Measurements from ENCODE around the gene SELENOS.
A peak's percentile ranks its signal among the peaks of the same experiment; 100 is the strongest.

SELENOS gene

DNA sequence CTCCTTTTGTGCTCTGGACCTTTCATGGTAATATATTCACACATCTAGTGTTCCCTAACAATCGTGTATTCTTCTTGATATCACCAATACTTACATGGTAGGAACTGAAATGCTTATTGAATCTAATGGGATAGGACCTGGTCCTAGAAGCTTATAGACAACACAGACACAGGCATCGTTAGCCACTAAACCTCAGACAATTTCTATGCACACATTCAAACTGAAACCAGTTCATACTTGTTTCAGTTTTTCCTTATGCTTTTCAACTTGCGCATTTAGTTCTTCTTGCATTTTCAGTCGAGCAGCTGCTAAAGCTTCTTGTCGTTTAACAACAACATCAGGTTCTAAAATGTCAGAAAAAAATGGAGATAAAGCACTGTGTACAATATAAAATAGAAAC is 2.3 kb downstream of the SELENOS start:
- DNase-seq: no peak

DNA sequence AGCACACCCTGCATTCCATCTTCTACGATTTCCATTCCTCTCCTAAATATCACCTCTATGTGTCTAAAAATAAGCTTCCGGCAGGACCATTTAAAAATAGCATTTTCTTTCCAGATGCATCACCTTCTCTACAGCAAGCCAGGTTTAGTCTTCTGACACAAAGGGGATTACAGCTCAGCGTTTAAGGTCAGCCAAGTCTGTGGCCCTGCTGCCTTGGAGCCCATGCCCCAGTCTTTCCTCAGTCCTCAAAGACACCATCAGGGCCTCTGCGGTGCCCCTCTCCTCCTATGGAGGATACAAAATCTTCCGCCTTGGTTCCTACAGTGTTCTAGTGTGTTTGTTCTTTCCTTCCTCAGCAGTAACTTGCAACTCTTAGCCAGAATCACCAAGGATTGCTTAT is 3.8 kb downstream of the SELENOS start:
- no peak for DNase-seq

DNA sequence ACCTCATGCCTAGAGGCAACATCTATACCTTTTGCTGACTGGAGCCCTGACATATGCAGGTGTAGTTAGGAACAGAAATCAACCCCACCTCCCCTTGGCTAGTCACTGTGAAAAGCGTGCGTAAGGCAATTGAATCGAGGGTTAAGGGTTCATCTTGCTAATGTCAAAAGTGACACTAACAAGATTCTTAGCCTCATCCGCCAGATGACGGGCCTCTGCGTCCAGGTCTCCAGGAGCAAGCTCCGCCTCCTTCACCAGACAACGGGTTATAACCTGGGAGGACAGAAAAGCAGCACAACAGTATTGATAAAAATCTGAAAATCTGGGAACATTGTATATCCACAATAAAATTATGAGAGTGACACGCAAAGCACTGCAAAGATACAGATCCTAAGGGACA is 4.7 kb downstream of the SELENOS start:
- no peak for DNase-seq

DNA sequence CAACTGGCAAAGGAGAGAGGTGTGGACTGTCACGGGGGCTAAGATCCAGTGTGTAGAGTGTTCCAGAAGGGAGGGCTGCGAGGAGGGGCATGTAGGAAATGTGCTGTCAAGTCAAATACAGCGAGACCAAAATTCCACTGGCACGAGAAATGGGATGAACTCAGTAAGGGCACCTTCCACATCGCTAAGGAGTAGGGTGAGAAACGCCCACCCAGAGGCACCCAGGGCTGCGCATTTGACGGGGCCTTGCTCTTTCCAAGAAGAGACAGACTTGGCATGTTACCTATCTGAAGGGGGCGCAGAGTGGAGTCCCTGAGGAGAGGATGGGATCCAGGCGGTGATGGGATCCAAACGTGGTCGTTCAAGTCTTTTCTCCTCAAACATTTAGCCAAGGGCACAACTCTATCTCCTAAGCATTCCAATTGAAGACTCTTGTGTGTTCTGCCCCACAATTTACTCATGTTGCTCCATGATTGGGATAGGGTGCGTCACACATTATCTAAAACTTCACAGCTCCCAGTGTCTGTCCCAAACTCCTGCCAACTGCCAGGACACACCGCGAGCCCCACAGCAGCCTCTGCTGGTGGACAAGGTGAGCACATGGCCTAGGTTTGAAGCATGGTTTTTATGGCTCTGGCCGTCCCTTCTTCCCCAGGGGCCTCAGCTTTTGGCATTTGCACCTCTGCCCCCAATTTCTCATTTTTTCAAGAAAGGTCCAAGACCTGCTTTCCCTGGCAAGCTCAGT is 7.6 kb downstream of the SELENOS start:
- no peak for DNase-seq

DNA sequence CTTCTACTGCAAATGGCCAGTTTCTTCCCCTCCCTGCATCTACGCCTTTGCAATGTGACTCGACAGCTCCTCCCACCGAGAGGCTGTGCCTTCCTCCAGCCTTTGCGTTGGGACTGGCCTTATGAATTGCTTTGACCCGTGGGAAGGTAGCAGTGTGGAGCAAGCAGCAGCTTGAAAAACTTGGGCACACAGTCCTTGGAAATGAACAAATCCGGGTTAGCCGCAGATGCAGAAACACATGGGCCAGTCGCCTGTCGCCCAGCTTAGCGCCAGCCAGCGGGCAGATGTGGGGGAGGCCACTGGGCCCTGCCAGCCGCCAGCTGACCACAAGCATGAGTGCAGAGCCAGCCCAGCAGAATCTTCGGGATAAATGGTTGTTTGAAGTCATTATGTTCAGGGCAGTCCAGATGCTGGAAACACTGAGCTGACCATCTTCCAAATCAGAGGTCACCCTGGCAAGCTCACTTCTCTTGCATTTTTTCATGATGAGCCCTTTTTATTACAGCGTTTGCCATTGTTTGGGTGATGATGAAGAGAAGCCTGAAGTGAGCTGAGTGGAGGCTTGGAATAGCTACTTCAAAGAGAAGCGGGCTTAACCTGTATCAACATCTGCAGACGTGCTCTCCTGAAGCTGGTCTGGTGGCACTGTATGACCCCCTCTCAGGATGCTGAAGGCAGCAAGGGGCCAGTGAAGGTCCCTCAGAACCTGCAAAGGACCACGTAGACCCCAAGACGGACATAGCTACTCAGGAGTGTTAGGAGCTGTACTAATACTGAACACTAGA is 9.8 kb downstream of the SELENOS start:
- DNase-seq: no peak

DNA sequence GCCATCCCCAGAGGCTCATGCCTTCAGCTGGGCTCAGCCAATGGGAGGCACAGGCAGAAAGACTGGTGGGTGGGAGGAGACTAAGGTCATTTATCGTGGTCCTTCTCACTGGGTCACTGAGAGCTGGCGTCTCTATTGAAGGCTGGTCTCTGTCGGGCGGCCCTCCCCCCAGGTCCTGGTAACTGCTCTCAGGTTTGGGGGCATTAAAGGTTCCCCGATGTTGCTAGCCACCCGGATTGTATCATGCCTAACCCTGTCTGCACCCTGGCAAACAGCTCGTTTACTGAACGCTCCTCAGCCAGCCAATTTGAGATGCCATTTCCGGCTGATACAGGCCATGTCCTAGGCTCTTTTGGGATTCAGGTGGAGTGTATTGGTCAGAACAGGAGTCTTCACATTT is 10.5 kb downstream of the SELENOS start:
- no peak for DNase-seq

DNA sequence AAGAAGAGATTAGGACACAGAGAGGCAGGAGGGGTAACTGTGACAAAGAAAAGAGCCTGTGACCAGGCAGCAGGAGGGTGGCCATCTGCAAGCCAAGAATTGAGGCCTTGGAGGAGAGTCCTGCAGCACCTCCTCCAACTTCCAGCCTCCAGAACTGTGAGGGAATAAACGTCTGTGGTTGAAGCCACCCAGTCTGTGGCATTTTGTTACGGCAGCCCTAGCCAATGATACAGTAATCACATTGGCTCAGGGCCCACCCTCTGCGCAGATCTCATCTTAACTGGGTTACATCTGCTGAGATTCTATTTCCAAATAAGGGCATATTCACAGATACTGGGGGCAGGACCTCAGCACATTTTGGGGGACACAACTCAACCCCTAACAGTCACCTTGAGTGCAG is 11.3 kb downstream of the SELENOS start:
- DNase-seq: no peak

DNA sequence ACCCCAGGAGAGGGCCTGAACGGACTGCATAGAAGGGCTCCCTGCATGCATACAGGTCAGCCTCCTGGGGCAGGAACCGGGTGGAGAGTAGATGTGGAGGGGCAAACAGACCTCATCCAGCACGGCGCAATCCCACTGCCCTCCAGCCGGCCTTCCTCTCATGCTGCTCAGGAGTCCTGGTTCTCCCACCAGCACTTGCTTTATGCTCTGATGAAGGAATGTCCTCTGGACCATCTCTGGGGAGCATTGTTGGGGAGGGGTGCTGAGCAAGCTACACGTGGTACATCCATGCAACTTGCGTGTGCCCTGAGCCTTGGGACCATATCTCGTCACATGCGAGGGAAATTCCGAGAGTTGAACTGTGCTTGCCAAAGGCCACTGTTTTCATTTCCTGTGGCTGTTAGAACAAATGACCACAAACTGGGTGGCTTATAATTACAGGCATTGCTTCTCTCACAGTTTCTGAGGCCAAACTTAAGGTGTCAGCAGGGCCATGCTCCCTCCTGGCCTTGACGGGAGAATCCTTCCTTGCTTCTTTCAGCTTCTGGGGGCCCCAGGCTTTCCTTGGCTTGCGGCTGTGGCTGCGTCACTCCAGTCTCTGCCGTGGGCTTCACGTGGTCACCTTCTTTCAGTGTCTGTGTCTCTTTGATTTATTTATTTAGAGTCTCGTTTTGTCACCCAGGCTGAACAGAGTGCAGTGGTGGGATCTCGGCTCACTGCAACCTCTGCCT is 12.2 kb downstream of the SELENOS start:
- no peak for DNase-seq

DNA sequence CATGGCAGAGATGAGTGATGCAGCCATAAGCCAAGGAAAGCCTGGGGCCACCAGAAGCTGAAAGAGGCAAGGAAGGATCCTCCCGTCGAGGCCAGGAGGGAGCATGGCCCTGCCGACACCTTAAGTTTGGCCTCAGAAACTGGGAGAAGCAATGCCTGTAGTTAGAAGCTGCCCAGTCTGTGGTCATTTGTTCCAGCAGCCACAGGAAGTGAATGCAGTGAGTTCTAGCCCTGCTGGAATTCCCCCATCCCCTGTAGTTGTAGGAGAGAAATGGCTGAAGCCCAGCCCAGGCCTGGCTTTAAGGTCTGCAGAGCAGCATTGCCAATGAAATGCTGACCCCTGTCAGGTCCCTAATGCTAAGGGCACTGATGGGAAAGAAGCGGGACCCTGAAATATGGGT is 13.3 kb downstream of the SELENOS start:
- DNase-seq: no peak

DNA sequence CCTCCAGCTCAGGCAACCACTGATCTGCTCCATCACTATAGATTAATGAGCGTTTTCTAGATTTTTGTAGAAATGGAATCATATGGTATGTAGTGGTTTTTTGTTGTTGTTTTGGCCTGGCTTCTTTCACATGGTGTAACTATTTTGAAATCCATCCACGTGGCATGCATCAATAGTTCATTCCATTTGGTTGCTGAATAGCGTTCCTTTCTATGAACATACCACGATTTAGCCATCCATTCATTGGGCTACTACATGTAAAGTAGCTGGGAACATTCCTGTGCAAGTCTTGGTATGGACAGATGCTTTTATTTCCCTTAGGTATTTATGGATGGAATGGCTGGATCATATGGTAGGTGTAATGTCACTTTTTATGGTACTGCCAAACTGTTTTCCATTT is 14.7 kb downstream of the SELENOS start:
- DNase-seq: no peak

DNA sequence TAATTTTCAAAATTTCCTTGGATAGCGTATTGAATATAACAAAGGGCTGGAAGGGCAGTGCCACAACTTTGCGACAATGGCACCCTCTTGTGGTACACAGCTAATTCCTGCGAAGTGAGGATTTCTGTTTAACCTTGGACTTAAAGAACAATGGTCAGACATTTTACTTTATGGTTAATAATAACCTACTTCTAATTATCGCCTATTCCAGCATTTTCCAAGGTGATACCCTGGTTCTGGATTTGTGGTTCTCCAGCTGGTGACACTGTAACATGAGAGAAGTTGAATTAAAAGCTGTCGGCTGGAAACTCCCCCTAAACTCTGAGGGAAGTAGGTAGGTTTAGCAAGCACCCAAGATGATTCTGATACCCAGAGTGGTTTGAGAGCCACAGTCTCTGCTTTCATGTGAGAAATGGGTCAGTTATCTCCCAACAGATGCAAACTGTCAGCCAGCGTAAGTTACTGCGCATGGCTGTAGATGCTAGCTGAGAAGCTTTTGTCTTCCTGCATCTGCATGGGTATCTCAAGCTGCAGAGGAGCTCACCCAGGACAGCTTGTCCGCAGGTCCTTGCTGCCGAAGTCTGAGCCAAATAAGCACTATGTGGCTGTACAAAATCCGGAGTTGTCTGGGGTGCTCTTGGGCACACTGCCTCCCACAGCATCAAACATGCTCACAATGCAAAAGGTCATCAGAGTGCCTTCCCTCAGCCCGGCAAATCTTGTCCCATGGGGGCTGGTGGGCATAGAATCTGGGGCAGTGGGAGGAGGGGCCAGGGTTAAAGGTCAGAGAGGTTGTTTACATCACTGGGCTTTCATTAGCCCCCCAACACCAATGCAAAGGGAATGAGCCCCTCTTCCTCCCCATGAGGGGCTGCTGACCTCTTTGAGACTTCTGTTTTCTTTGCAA is 18.8 kb downstream of the SELENOS start:
- DNase-seq: peak; percentile 60

DNA sequence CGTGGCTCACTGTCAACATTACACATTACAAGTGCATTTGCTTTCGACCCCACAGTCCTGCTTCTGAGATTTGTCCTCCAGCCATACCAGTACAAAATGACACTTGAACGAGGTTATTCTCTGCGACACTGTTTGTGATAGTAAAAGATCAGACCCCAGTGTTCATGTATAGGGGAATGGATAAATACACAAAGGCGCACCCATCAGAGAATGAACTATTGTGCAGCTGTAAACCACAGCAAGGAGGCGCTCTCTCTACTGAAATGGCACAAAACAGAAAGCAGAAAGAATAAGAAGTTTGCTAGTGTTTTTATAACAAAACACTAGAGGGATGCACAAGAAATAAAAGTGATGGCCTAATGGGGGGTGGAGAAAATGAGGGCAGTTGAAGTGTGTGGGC is 20.5 kb downstream of the SELENOS start:
- no peak for DNase-seq

DNA sequence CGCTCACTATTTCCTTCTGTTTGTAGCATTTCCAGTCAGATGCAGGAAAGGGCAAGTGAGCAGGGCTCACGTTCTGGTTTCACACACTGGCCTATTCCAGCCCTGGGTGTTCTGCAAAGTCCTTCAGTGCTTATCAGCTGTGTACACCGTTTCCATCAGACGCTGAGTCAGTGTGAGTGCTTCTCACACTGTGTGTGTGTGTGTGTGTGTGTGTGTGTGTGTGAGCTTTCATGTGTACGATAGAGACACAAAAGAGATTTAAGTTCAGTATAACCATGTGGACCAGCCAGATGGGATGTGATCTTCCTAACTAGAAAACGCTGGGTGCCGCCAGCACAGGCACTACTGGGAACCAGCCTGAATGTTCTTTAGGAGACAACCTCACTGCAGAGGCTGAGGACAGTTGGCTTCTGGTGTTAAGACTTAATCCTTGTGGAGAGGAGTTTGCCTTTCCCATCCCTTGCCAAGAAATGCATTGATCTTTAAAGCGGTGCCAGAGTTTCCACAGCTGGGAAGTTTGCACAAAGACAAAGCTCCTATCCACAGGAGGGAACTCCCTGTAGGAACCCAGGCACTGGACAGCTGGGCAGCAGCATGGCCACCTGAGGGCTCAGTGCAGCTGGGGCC is 21.6 kb downstream of the SELENOS start:
- no peak for DNase-seq

DNA sequence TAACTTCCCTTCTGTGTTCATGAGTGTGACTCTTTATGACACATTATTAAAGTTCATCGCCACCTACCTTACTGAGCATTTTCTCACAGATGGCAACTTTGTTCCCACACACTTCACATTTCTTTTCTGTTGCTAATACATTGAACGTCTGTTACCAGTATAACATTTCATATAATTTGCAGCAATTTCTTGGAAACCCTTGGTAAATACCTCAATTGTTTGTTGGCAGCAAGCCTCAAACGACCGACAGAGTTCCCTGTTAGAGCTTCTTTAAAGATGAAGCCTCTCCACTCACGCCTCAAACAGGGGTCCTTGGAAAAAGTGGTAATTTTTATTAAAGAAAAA is 22.3 kb downstream of the SELENOS start:
- DNase-seq: no peak

DNA sequence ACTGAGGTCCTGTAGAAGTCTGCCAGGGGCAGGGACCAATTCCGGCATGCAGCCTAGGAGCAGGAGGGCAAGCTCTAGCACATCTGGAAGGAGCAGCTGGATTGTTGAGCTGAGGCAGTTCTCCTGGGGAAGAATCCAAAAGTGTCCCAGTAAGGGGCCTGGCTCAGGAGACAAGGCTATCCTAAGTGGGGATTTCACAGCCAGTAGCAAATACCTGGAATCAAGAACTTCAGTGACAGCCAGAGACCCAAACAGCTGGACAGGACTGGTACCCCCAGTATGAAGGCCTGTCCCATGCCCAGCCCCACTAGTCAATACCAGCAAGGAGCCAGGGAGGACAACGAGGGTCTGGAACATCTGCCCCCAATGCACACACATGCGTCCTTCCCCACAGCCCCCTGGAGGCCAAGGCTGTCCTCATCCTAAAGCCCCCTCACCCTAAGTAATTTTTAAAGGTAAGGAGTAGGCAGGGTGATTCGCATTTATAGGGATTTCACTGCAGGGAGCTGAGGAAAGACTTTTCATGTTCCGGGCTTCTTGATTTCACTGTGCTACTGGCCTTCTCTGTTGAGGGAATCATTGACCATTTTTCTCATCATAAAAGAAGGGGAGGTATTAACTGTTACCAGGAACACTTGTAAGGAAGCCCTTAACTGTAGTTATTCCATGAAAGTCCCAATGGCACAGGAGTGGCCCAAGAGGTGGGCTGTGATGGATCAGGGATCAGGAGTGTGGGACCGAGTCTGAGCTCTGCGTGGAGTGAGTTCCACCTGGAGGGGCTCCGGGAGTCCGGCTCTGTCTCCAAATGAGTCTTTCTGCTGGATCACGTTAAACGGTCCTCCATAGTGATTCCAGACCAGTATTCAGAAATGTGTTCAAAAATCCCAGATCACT is 22.9 kb downstream of the SELENOS start:
- no peak for DNase-seq

DNA sequence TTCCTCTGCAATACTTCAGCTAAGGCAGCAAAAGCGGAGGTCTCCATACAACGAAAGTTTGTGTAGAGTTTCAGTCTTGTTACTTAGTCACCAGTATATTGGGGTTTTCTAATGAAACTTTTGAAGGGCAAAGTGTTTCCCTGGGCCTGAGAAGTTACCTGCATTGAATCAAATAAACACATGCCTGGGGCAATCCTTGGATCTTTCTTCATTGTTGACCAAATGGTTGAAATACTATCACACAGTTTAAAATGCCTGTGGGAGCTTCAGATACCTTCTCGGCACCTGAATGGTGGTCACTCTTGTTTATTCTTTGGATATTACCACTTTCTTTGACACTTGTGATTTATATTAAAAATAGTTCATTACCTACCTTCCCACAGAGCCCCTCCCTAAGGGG is 24.4 kb downstream of the SELENOS start:
- no peak for DNase-seq

DNA sequence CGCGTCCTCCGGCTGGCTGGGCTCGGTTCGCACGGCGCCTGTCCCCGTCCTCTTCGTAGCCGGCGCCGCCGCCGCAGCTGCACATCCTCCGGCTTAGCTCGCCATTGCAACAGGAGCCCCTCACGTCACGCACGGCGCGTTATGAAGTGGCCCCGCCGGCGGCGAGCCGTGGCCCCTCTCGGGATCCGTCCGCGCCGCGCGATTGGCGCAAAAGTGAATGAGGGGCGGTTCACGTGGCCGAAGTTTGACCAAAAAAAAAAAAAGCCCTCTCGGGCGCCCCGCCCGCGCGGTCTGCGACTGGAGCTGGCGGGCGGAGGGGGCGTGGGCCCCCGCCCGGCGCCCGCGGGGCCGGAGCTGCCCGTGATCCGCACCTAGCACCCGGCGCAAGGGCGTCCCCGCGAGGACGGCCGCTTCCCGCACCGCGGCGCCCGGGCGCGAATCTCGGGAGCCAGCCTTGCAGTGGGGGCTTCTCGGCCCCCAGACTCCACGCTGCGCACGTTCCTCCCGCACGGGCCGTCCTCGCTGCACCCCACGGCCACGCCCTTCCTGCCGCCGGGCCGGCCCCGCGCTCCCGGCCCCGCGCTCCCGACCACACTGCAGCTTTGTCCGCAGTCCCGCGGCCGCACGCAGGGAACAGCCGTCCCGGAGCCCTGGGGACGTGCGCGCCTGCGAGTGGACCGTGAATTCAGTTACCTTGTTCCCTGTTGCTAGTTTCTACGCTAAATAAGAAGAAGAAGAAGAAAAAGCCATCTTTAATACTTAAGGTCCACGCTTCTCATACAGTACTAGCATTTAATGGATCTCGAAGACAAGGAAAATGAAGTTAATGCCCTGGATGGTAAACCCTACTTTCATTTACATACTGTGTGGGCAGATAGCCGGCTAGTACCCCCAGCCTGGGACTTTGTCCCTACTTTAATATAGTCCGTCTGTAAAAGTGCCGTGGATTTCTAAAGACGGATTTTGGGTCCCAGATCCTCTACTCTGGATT is 25.2 kb downstream of the SELENOS start, which contains the start of gene CHSY1:
Gene CHSY1, minus strand, starts transcription at position 219 of the 991 bp plus-strand sequence. CDS start 592 bp downstream, outside the sequence.
- DNase-seq: peak; percentile 87

DNA sequence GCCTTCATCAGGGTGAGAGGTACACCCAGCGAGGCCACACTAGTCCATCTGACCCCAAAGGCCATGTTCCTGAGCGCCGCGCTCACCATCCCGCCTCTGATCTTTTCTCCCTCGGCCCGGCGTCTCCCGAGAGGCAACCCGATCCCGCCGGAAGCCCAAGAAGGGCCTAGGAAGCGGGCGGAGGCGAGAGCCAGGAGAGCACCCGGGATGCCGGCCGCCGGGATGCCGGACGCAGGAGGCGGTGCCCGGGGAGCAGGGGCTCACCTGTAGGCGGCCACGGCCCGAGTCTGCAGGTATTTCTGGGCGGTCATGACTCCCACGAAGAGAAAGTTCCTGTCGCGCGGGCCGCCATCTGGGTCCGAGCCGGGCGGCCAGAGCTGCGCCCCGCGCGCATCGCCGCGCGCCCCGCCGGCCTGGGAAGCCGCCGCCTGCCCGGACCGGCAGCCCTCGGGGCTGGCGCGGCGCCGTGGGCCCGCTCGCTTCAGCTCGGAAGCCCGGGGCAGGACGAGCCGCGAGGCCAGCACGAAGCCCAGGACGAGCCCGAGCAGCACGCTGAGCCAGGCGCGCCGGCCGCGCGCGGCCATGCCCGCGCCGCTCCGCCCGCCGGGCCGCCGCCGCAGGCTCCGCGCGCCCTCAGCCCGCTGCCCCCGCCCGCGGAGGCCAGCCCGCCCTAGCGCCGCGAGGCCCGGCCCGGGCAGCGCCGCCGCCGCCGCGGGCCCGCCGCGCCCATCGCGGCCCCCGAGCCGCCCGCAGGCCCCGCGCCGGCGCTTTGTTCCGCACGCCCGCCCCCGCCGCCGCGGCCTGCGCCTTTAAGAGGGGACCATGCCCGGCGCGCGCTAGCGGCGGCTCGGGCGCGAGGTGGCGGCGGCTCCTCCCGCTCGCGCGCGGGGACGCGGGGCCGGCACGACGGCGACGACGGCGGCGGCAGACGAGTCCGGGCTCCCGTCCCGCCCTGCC is 26.1 kb downstream of the SELENOS start:
- no peak for DNase-seq
